ENCODE data around the gene ADAM19.
A peak's percentile ranks its signal among the peaks of the same experiment; 100 is the strongest.

Gene ADAM19

GRCh38 chr5:157509093-157509492 is 66.5 kb downstream of the ADAM19 start:
- Histone ChIP-seq H3K36me3 (ENCODE audit: control insufficient read depth in 2 of 2, insufficient read depth in 2 of 2, low read length in 2 of 2) (peaks cover 0 to 15% of the 10 kb centered on the region in 2 donors), H3K9ac (ENCODE audit: low read depth in 1 of 2, low read length in 2 of 2) (no peak overlapping the region), H3K27ac (ENCODE audit: low read depth in 2 of 2, low read length in 2 of 2) (no peak overlapping the region)

DNA sequence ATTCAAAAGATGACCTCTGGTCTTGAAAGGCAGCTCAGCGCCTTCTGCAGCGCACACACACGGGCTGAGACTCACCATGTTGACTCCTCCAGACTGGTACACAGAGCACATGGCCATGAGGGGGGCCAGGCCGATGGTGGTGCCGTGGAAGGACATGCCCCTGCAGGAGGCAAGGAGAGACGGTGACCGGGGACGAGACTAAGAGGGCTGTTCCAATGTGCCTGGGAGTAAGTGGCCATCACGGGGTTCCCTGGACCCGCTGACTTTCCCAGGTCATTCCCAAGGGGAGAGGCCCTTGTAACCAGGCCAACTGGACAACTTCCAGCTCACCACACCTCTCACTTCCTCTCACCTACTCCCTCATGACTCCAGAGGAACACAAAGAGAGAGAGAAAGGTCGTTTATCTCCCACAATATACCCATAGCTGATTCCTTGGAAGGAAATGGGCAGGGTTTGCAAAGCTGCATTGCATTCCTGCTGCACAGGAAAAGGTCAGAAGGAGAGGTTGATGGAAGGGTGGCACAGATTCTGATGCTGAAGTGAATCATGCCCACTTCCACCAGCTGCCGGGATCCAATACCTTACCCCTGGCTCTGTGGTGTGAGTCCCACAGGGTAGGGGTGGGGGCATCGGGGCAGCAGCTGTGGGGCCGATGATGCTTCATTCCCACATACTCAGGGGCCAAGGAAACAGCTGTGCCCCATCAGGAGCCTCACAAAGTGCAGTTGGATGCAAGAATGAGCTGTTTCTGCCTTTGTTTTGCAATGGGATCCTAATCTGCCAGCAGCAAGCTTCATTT is 68.4 kb downstream of the ADAM19 start:
- H3K4me3 ChIP-seq (ENCODE audit: low read length in 2 of 2) = no peak overlapping the region
- peaks cover 10 to 18% of the 10 kb centered on the region in 2 donors for H3K4me1 ChIP-seq (ENCODE audit: control insufficient read depth in 2 of 2, insufficient read depth in 2 of 2, low read length in 2 of 2)
- H3K9me3 ChIP-seq (ENCODE audit: control insufficient read depth in 2 of 2, low read length in 2 of 2) = no peaks in the 10 kb centered on the region
- no peak overlapping the region for H3K9ac ChIP-seq (ENCODE audit: low read depth in 1 of 2, low read length in 2 of 2)
- no peaks in the 10 kb centered on the region for H3K27me3 ChIP-seq (ENCODE audit: control insufficient read depth in 2 of 2, insufficient read depth in 2 of 2, low read length in 2 of 2)
- peak overlapping the region in 1 of 2 donors; percentile 60 for H3K27ac ChIP-seq (ENCODE audit: low read depth in 2 of 2, low read length in 2 of 2)
- peaks cover 0 to 10% of the 10 kb centered on the region in 2 donors for H3K36me3 ChIP-seq (ENCODE audit: control insufficient read depth in 2 of 2, insufficient read depth in 2 of 2, low read length in 2 of 2)

More at GRCh38 chr5:157509093-157509492, 66.5 kb downstream of the ADAM19 start:
- H3K27me3 ChIP-seq (ENCODE audit: control insufficient read depth in 2 of 2, insufficient read depth in 2 of 2, low read length in 2 of 2) = no peaks in the 10 kb centered on the region
- no peaks in the 10 kb centered on the region for H3K9me3 ChIP-seq (ENCODE audit: control insufficient read depth in 2 of 2, low read length in 2 of 2)
- peaks cover 10 to 12% of the 10 kb centered on the region in 2 donors for H3K4me1 ChIP-seq (ENCODE audit: control insufficient read depth in 2 of 2, insufficient read depth in 2 of 2, low read length in 2 of 2)
- no peak overlapping the region for H3K4me3 ChIP-seq (ENCODE audit: low read length in 2 of 2)

DNA sequence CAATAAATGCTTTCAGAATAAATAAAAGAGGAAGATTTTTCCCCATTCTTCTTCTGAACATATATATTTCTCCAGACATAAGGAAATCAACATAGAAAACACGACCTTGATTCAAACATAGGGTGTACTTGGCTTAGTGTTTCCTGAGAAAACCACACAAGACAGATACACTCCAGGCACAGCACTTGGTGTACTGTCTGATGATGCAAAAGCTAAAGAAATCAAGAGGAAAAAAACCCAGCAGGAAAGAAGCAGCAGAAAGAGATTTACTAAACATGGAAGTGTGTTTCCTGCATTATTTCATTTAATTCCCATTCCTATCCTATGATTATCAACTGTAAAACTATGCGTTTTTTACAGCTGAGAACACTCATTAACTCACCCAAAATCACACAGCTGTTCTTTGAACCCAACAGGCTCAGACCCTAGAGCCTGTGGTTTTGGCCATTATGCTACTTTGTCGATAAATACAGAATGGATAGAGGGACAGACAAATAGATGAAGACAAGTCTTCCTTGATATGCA is 69.4 kb downstream of the ADAM19 start:
- Histone ChIP-seq H3K9ac (ENCODE audit: low read depth in 1 of 2, low read length in 2 of 2) (no peak overlapping the region), H3K4me3 (ENCODE audit: low read length in 2 of 2) (no peak overlapping the region), H3K27me3 (ENCODE audit: control insufficient read depth in 2 of 2, insufficient read depth in 2 of 2, low read length in 2 of 2) (no peaks in the 10 kb centered on the region), H3K4me1 (ENCODE audit: control insufficient read depth in 2 of 2, insufficient read depth in 2 of 2, low read length in 2 of 2) (peaks cover 8 to 23% of the 10 kb centered on the region in 2 donors), H3K9me3 (ENCODE audit: control insufficient read depth in 2 of 2, low read length in 2 of 2) (no peaks in the 10 kb centered on the region), H3K27ac (ENCODE audit: low read depth in 2 of 2, low read length in 2 of 2) (peak overlapping the region; percentile 20 to 61), H3K36me3 (ENCODE audit: control insufficient read depth in 2 of 2, insufficient read depth in 2 of 2, low read length in 2 of 2) (peaks cover 0 to 11% of the 10 kb centered on the region in 2 donors)

- peaks cover 8 to 23% of the 10 kb centered on the region in 2 donors for H3K4me1 ChIP-seq (ENCODE audit: control insufficient read depth in 2 of 2, insufficient read depth in 2 of 2, low read length in 2 of 2)
- H3K36me3 ChIP-seq (ENCODE audit: control insufficient read depth in 2 of 2, insufficient read depth in 2 of 2, low read length in 2 of 2) = peaks cover 0 to 11% of the 10 kb centered on the region in 2 donors
- H3K9ac ChIP-seq (ENCODE audit: low read depth in 1 of 2, low read length in 2 of 2) = no peak overlapping the region
Observed at GRCh38 chr5:157505496-157505895, 70.1 kb downstream of the ADAM19 start.

DNA sequence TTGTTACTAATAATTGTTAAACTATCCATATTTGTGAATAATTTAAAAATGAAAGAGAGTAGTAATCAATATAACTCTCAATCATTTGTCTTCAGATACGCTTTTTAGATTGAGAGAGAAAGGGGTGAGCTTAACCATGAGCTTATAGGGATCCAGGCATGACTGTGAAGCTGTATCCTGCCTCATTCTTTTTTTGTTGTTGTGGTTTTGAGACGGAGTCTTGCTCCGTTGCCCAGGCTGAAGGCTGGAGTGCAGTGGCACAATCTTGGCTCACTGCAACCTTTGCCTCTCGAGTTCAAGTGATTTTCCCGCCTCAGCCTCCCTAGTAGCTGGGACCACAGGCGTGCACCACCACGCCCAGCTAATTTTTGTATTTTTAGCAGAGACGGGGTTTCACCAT is 71.5 kb downstream of the ADAM19 start:
- H3K27ac ChIP-seq (ENCODE audit: low read depth in 2 of 2, low read length in 2 of 2) = no peak overlapping the region
- H3K9me3 ChIP-seq (ENCODE audit: control insufficient read depth in 2 of 2, low read length in 2 of 2) = no peaks in the 10 kb centered on the region
- H3K4me1 ChIP-seq (ENCODE audit: control insufficient read depth in 2 of 2, insufficient read depth in 2 of 2, low read length in 2 of 2) = peaks cover 8 to 23% of the 10 kb centered on the region in 2 donors
- no peaks in the 10 kb centered on the region for H3K27me3 ChIP-seq (ENCODE audit: control insufficient read depth in 2 of 2, insufficient read depth in 2 of 2, low read length in 2 of 2)
- H3K4me3 ChIP-seq (ENCODE audit: low read length in 2 of 2) = no peak overlapping the region
- peaks cover 0 to 10% of the 10 kb centered on the region in 2 donors for H3K36me3 ChIP-seq (ENCODE audit: control insufficient read depth in 2 of 2, insufficient read depth in 2 of 2, low read length in 2 of 2)
- H3K9ac ChIP-seq (ENCODE audit: low read depth in 1 of 2, low read length in 2 of 2) = no peak overlapping the region

More at GRCh38 chr5:157505496-157505895, 70.1 kb downstream of the ADAM19 start:
- H3K27ac ChIP-seq (ENCODE audit: low read depth in 2 of 2, low read length in 2 of 2) = peak overlapping the region; percentile 20 to 61
- no peak overlapping the region for H3K4me3 ChIP-seq (ENCODE audit: low read length in 2 of 2)
- H3K27me3 ChIP-seq (ENCODE audit: control insufficient read depth in 2 of 2, insufficient read depth in 2 of 2, low read length in 2 of 2) = no peaks in the 10 kb centered on the region
- no peaks in the 10 kb centered on the region for H3K9me3 ChIP-seq (ENCODE audit: control insufficient read depth in 2 of 2, low read length in 2 of 2)

DNA sequence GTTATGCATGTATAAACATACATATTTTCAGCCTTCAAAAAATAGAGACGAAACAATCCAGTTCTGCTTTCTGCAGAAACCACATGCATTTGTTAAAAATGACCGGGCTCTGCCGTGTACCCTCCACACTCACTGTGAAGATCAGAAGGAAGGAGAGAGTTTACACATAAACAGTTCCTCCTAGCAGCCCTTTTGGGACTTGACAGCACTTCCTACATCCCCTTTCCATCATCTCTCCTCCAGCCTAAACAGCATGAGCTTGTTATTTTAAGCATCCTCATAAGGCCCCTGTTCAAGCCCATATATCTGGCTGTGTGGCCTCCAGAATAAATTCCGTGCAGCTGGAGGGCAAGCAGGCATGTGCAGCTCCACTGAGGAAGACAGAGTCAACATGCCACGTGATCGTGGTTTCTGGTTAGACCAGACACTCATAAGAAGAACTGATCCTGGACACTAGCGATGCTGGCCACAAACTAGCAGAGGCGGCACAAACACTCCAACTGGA is 73.4 kb downstream of the ADAM19 start:
- Histone ChIP-seq H3K9ac (ENCODE audit: low read depth in 1 of 2, low read length in 2 of 2) (no peak overlapping the region), H3K27ac (ENCODE audit: low read depth in 2 of 2, low read length in 2 of 2) (peak overlapping the region; percentile 16 to 78), H3K4me3 (ENCODE audit: low read length in 2 of 2) (no peak overlapping the region), H3K4me1 (ENCODE audit: control insufficient read depth in 2 of 2, insufficient read depth in 2 of 2, low read length in 2 of 2) (peaks cover under 1 to 18% of the 10 kb centered on the region in 2 donors), H3K9me3 (ENCODE audit: control insufficient read depth in 2 of 2, low read length in 2 of 2) (no peaks in the 10 kb centered on the region), H3K27me3 (ENCODE audit: control insufficient read depth in 2 of 2, insufficient read depth in 2 of 2, low read length in 2 of 2) (no peaks in the 10 kb centered on the region), H3K36me3 (ENCODE audit: control insufficient read depth in 2 of 2, insufficient read depth in 2 of 2, low read length in 2 of 2) (peaks cover 0 to 7% of the 10 kb centered on the region in 2 donors)

DNA sequence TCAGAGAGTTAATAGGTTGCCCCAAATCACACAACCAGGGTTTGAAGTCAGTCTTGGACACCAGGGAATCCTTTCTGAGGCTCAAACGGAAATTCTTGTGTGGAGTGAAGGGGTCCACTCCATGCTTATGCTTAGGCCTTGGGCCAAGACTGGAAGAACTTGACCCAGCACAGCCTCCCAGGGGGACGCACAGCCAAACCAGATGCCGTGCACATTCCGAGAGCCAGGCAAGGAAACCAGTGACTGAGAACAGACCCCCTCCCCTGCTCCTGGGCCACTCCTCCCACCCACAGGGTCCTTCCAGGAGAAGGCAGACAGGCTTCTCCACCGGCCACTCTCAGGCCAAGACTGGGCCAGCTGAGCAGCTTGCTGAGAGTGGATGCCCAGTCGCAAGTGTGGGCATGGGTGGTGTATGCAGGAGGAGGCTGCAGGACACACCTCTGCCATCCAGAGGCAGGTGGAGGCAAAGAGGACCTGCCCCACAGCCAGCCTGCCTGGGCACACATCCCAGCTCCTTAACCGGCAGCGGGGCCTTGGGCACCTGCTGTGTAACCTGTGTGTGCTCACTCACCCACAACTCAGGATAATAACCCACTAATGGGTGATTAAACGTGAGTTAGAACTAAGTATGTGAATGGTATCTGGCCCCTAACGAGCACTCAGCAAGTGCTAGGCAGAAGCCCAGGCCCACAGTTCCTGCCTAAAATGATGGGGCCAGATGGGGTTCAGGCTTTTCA is 77.5 kb downstream of the ADAM19 start:
- H3K36me3 ChIP-seq (ENCODE audit: control insufficient read depth in 2 of 2, insufficient read depth in 2 of 2, low read length in 2 of 2) = peaks cover 4 to 19% of the 10 kb centered on the region in 2 donors
- H3K27me3 ChIP-seq (ENCODE audit: control insufficient read depth in 2 of 2, insufficient read depth in 2 of 2, low read length in 2 of 2) = no peaks in the 10 kb centered on the region
- no peak overlapping the region for H3K4me3 ChIP-seq (ENCODE audit: low read length in 2 of 2)
- peaks cover 0 to 12% of the 10 kb centered on the region in 2 donors for H3K4me1 ChIP-seq (ENCODE audit: control insufficient read depth in 2 of 2, insufficient read depth in 2 of 2, low read length in 2 of 2)
- no peaks in the 10 kb centered on the region for H3K9me3 ChIP-seq (ENCODE audit: control insufficient read depth in 2 of 2, low read length in 2 of 2)
- H3K9ac ChIP-seq (ENCODE audit: low read depth in 1 of 2, low read length in 2 of 2) = no peak overlapping the region
- H3K27ac ChIP-seq (ENCODE audit: low read depth in 2 of 2, low read length in 2 of 2) = no peak overlapping the region

DNA sequence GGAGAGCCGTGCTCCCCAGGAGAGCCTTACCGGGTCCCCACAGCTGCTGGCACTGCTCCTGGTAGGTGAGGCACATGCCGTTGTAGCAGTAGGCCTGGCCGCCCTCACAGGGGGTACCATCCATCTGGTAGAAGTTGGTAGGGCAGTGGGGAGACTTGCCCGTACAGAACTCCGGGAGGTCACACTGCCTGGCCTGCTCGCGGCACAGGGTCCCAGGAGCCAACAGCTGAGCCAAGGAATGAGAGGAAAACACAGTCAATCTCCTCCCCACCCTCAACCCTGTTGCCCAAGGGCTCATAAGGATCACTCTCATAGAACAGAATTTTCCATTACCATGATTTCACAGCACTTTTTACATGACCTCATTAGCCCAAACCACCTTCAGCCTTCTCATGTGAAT is 78.7 kb downstream of the ADAM19 start:
- Histone ChIP-seq H3K4me1 (ENCODE audit: control insufficient read depth in 2 of 2, insufficient read depth in 2 of 2, low read length in 2 of 2) (peaks cover 0 to 3% of the 10 kb centered on the region in 2 donors), H3K4me3 (ENCODE audit: low read length in 2 of 2) (no peak overlapping the region), H3K36me3 (ENCODE audit: control insufficient read depth in 2 of 2, insufficient read depth in 2 of 2, low read length in 2 of 2) (peaks cover 4 to 20% of the 10 kb centered on the region in 2 donors), H3K27me3 (ENCODE audit: control insufficient read depth in 2 of 2, insufficient read depth in 2 of 2, low read length in 2 of 2) (no peaks in the 10 kb centered on the region), H3K9me3 (ENCODE audit: control insufficient read depth in 2 of 2, low read length in 2 of 2) (no peaks in the 10 kb centered on the region), H3K9ac (ENCODE audit: low read depth in 1 of 2, low read length in 2 of 2) (no peak overlapping the region), H3K27ac (ENCODE audit: low read depth in 2 of 2, low read length in 2 of 2) (no peak overlapping the region)

GRCh38 chr5:157494178-157494832 is 81.3 kb downstream of the ADAM19 start:
- H3K9ac ChIP-seq (ENCODE audit: low read depth in 1 of 2, low read length in 2 of 2) = no peak overlapping the region
- H3K4me3 ChIP-seq (ENCODE audit: low read length in 2 of 2) = no peak overlapping the region
- H3K36me3 ChIP-seq (ENCODE audit: control insufficient read depth in 2 of 2, insufficient read depth in 2 of 2, low read length in 2 of 2) = peaks cover 10 to 35% of the 10 kb centered on the region in 2 donors
- no peak overlapping the region for H3K27ac ChIP-seq (ENCODE audit: low read depth in 2 of 2, low read length in 2 of 2)
- H3K9me3 ChIP-seq (ENCODE audit: control insufficient read depth in 2 of 2, low read length in 2 of 2) = no peaks in the 10 kb centered on the region
- H3K27me3 ChIP-seq (ENCODE audit: control insufficient read depth in 2 of 2, insufficient read depth in 2 of 2, low read length in 2 of 2) = no peaks in the 10 kb centered on the region
- no peaks in the 10 kb centered on the region for H3K4me1 ChIP-seq (ENCODE audit: control insufficient read depth in 2 of 2, insufficient read depth in 2 of 2, low read length in 2 of 2)
